Sigmoid colon (tissue), 4 donors: ENCODE measurements around the gene ANXA2R.

Experiments used
- CTCF ChIP-seq, 4 experiments: fragments of 450-650 bp in 3 of 4; fragments of 200-600 bp in 1 of 4; IDR thresholded peaks; one replicate each; pipeline ENCODE4 v1.5.1; 2016 to 2019; ENCODE audit warnings: antibody characterized with exemption in 4 of 4, mild to moderate bottlenecking in 3 of 4, moderate library complexity in 2 of 4
- EP300 ChIP-seq, 4 donors: sonication (generic); formaldehyde crosslinking; IDR thresholded peaks; one replicate each; pipeline ENCODE4 v1.6.1; 2017; ENCODE audit warnings: antibody characterized with exemption in 4 of 4
- POLR2A ChIP-seq, 2 donors: fragments of 450-650 bp; IDR thresholded peaks; one replicate each; pipeline ENCODE4 v1.6.1; 2016; ENCODE audit warnings: antibody characterized with exemption in 2 of 2, mild to moderate bottlenecking in 2 of 2, moderate library complexity in 2 of 2
- POLR2AphosphoS5 ChIP-seq, 4 donors: sonication (generic); formaldehyde crosslinking; IDR thresholded peaks; one replicate each; pipeline ENCODE4 v1.6.1; 2017; ENCODE audit warnings: antibody characterized with exemption in 4 of 4

- TF ChIP-seq POLR2A (IDR thresholded peaks at IDR 0.05) (no peak), CTCF (IDR thresholded peaks at IDR 0.05) (no peak), EP300 (IDR thresholded peaks at IDR 0.05) (no peak), POLR2AphosphoS5 (IDR thresholded peaks at IDR 0.05) (no peak)
Observed at GRCh38 chr5:43000111-43000840, 39.8 kb downstream of the ANXA2R start.
